ENCODE data around the gene GTPBP2. TPM values are rescaled to one million over a fixed set of nuclear protein-coding genes. Genes with fewer than 3 reads are reported as not detected.
A peak's percentile ranks its signal among the peaks of the same experiment; 100 is the strongest.
"Not testable (repeated sequence)": the region's sequence is repeated elsewhere in the genome, so short reads cannot be mapped to it uniquely, and the experiment has no call there.

The GTPBP2 gene
- total RNA-seq, 2 donors from 2014 or later, result 43.3 to 50.4 TPM

GRCh38 chr6:43608310-43608763 is 20.7 kb downstream of the GTPBP2 start:
- no peak for DNase-seq (ENCODE audit: low spot score)
- intact Hi-C loops (cut with DNase I), result no loop called here

GRCh38 chr6:43606019-43606418 is 23.0 kb downstream of the GTPBP2 start:
- DNase-seq (ENCODE audit: low spot score), result no peak
- intact Hi-C loops (cut with DNase I), result no loop called here

- intact Hi-C loops (cut with DNase I), result loop anchor here in 1 of 2 donors (2.0 kb wide), 1 partner anchor 17 kb away; no protein-coding TSS in a partner anchor
Measured at GRCh38 chr6:43604174-43604573, 24.9 kb downstream of the GTPBP2 start.

GRCh38 chr6:43600595-43600994 is 28.5 kb downstream of the GTPBP2 start:
- no peak for DNase-seq (ENCODE audit: low spot score)
- intact Hi-C loops (cut with DNase I), result no loop called here

More at GRCh38 chr6:43604174-43604573, 24.9 kb downstream of the GTPBP2 start:
- DNase-seq (ENCODE audit: low spot score), result no peak

GRCh38 chr6:43593938-43594337 is 35.1 kb downstream of the GTPBP2 start:
- intact Hi-C loops (cut with DNase I), result no loop called here
- no peak for DNase-seq (ENCODE audit: low spot score)

- intact Hi-C loops (cut with DNase I), result not testable (repeated sequence)
Measured at GRCh38 chr6:43589564-43589963, 39.5 kb downstream of the GTPBP2 start.

GRCh38 chr6:43588194-43588593 is 40.9 kb downstream of the GTPBP2 start:
- no peak for DNase-seq (ENCODE audit: low spot score)
- intact Hi-C loops (cut with DNase I), result no loop called here

More at GRCh38 chr6:43589564-43589963, 39.5 kb downstream of the GTPBP2 start:
- not testable (repeated sequence) for DNase-seq (ENCODE audit: low spot score)

GRCh38 chr6:43584892-43585570 is 44.0 kb downstream of the GTPBP2 start:
- DNase-seq (ENCODE audit: low spot score), result no peak
- intact Hi-C loops (cut with DNase I), result no loop called here

- intact Hi-C loops (cut with DNase I), result no loop called here
- DNase-seq (ENCODE audit: low spot score), result no peak
Measured at GRCh38 chr6:43582911-43583310, 46.2 kb downstream of the GTPBP2 start.

GRCh38 chr6:43579171-43579570 is 49.9 kb downstream of the GTPBP2 start:
- DNase-seq (ENCODE audit: low spot score), result no peak
- intact Hi-C loops (cut with DNase I), result no loop called here

GRCh38 chr6:43578748-43579147 is 50.3 kb downstream of the GTPBP2 start:
- intact Hi-C loops (cut with DNase I), result no loop called here
- DNase-seq (ENCODE audit: low spot score), result no peak

GRCh38 chr6:43575772-43576551 is 53.1 kb downstream of the GTPBP2 start, which contains the start of the genes POLH and XPO5:
POLH (plus strand) TSS chr6:43576185; CDS start chr6:43582320, 6,135 bp downstream.
XPO5 (minus strand) TSS chr6:43576038; CDS start chr6:43575864, 174 bp downstream.
- intact Hi-C loops (cut with DNase I), result no loop called here
- DNase-seq (ENCODE audit: low spot score), result peak; percentile 98

GRCh38 chr6:43575105-43575771 is 53.8 kb downstream of the GTPBP2 start:
- intact Hi-C loops (cut with DNase I), result no loop called here
- DNase-seq (ENCODE audit: low spot score), result peak; percentile 87

GRCh38 chr6:43572015-43572414 is 57.0 kb downstream of the GTPBP2 start:
- no peak for DNase-seq (ENCODE audit: low spot score)
- intact Hi-C loops (cut with DNase I), result no loop called here

GRCh38 chr6:43570876-43571441 is 58.1 kb downstream of the GTPBP2 start:
- intact Hi-C loops (cut with DNase I), result no loop called here

More at GRCh38 chr6:43570876-43571441, 58.1 kb downstream of the GTPBP2 start:
- DNase-seq (ENCODE audit: low spot score), result no peak

Data from posterior vena cava (tissue), 2 donors.